HUES64 (cell line): ENCODE results near the gene IFI44L.

Experiments
- H3K27ac ChIP-seq: 2 replicates; pipeline ENCODE4 v1.7.0; 2013; ENCODE audit warnings: low read depth, low read length, inconsistent platforms
- H3K27me3 ChIP-seq: 2 replicates; pipeline ENCODE4 v1.6.1; 2013; ENCODE audit warnings: mild to moderate bottlenecking, low read length; ENCODE audit not compliant: insufficient read depth
- H3K36me3 ChIP-seq: 2 replicates; pipeline ENCODE4 v1.6.1; 2013; ENCODE audit warnings: mild to moderate bottlenecking, low read length; ENCODE audit not compliant: insufficient read depth
- H3K4me1 ChIP-seq: 2 replicates; pipeline ENCODE4 v1.6.1; 2013; ENCODE audit warnings: mild to moderate bottlenecking, low read length, moderate library complexity; ENCODE audit not compliant: insufficient read depth
- H3K4me3 ChIP-seq: 2 replicates; pipeline ENCODE4 v1.5.1; 2013; ENCODE audit warnings: mild to moderate bottlenecking, low read length, moderate library complexity
- H3K9ac ChIP-seq: 2 replicates; pipeline ENCODE4 v1.6.1; 2013; ENCODE audit warnings: mild to moderate bottlenecking, low read depth, low read length
- H3K9me3 ChIP-seq: 2 replicates; pipeline ENCODE4 v1.6.1; 2013; ENCODE audit warnings: low read depth, low read length; ENCODE audit not compliant: insufficient read depth
- WGBS: fragments of 150-250, 120-280 bp; methylation state at CpG from one replicate; pipeline ENCODE4 v1.1.7; 2013; ENCODE audit warnings: missing lambda C conversion rate; 5-methylcytosine and 5-hydroxymethylcytosine counted together

The IFI44L gene

GRCh38 chr1:78687914-78688313 lies 67.7 kb downstream of the IFI44L start:
- H3K9me3 ChIP-seq, result peaks cover 4% of the 10 kb centered on the region; the same call in 1 of the 2 replicates
- no peaks in the 10 kb centered on the region for H3K4me1 ChIP-seq
- no peak overlapping the region for H3K4me3 ChIP-seq
- H3K36me3 ChIP-seq, result no peaks in the 10 kb centered on the region
- no peak overlapping the region for H3K27ac ChIP-seq
- H3K9ac ChIP-seq, result no peak overlapping the region
- WGBS, result 89% methylated on average over 2 of the region's 2 CpGs
- H3K27me3 ChIP-seq, result no peaks in the 10 kb centered on the region

GRCh38 chr1:78688697-78689096 lies 68.4 kb downstream of the IFI44L start:
- no peaks in the 10 kb centered on the region for H3K4me1 ChIP-seq
- H3K27me3 ChIP-seq, result no peaks in the 10 kb centered on the region
- H3K9ac ChIP-seq, result no peak overlapping the region
- no peak overlapping the region for H3K27ac ChIP-seq
- H3K4me3 ChIP-seq, result no peak overlapping the region
- no peaks in the 10 kb centered on the region for H3K36me3 ChIP-seq
- peaks cover 4% of the 10 kb centered on the region; the same call in 1 of the 2 replicates for H3K9me3 ChIP-seq

- Histone ChIP-seq H3K4me3 (no peak overlapping the region), H3K9me3 (peaks cover 4% of the 10 kb centered on the region; the same call in 1 of the 2 replicates), H3K27ac (no peak overlapping the region), H3K9ac (no peak overlapping the region), H3K27me3 (no peaks in the 10 kb centered on the region), H3K4me1 (no peaks in the 10 kb centered on the region), H3K36me3 (no peaks in the 10 kb centered on the region)
- 91% methylated on average over 3 of the region's 3 CpGs for WGBS
Observed at GRCh38 chr1:78690516-78690915, 70.3 kb downstream of the IFI44L start.

- no peak overlapping the region for H3K4me3 ChIP-seq
- WGBS, result 79% methylated on average over 4 of the region's 4 CpGs
- peaks cover 4% of the 10 kb centered on the region; the same call in 1 of the 2 replicates for H3K9me3 ChIP-seq
- no peaks in the 10 kb centered on the region for H3K4me1 ChIP-seq
- no peak overlapping the region for H3K9ac ChIP-seq
- H3K27me3 ChIP-seq, result no peaks in the 10 kb centered on the region
- no peaks in the 10 kb centered on the region for H3K36me3 ChIP-seq
- no peak overlapping the region for H3K27ac ChIP-seq
Observed at GRCh38 chr1:78691995-78692747, 71.9 kb downstream of the IFI44L start.
